NCI-H2196 (cell line): ENCODE results near the gene SORCS2.

Experiments
- DNase-seq: peaks from one replicate; lab custom pipeline; 2025; ENCODE audit not compliant: unreplicated experiment; lab: John Stamatoyannopoulos, UW

SORCS2 gene

DNA sequence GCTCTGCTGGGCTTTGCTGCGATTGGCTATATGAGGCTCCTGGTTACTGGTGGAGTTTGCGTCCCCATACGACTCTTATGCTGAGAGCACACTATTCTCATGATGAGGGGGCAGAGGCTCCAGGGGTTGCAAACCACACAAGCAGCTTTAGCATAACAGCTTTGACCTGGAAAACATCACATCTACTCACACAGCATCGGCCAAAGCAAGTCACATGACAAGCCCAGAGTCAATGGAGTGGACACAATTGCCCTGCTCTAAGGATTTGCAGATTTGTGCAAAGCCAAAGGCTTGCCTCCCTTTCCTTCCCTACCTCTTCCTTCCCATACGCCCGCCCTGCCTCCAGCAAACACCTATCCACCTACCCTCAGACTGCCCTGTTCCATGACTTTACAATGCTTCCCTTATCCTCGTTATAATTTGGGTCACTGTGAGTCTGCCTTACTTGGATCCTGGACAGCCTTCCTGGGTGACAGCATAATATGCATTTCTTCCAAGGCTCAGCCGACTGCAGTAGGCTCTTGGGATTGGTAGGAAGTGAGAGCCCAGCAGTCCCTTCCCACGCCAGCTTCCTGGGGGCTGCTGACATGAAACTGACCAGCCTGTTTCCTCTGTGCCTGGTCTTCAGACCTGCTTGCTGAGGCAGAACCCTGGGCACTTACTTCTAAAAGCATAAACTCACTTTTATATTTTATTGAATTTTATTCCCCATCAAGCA lies 450.6 kb downstream of the SORCS2 start:
- DNase-seq, result no peak

DNA sequence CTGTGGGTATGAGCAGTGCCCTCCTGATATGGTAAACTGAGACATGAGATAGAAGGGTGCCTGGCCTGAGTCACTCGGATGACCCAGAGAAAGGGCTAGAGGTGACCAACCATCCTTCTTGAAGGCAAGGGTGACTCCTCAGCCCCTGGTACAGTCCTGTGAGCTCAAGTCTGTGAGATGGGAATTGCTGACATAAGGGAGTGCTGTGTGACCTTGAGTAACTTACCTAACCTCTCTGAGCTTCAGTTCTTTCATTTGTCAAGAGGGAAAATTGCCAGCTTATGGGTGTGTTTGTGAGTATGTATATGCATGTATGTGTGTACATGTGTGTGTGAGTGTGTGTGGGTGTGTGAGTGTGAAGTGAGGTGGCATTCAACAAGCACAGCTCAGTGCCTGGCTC lies 452.8 kb downstream of the SORCS2 start:
- DNase-seq, result no peak

DNA sequence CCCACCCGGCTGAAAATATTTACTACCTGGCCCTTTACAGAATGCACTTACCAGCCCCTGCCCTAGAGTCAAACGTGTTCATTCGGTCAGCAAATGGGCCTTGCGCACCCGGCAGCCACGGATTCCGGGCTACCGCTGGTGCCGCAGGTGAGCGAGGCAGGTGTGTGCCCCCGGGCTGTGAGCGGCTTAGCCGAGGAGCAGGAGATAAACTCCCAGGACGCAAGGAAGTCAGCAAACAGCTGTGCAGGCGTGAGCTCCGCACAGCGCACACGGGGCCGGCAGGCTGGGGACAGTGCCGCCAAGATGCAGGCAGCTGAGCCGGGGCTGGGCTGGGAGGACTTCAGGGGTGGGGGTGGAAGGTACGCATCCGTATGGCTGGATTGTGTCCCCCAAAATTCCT lies 453.6 kb downstream of the SORCS2 start:
- DNase-seq, result no peak

DNA sequence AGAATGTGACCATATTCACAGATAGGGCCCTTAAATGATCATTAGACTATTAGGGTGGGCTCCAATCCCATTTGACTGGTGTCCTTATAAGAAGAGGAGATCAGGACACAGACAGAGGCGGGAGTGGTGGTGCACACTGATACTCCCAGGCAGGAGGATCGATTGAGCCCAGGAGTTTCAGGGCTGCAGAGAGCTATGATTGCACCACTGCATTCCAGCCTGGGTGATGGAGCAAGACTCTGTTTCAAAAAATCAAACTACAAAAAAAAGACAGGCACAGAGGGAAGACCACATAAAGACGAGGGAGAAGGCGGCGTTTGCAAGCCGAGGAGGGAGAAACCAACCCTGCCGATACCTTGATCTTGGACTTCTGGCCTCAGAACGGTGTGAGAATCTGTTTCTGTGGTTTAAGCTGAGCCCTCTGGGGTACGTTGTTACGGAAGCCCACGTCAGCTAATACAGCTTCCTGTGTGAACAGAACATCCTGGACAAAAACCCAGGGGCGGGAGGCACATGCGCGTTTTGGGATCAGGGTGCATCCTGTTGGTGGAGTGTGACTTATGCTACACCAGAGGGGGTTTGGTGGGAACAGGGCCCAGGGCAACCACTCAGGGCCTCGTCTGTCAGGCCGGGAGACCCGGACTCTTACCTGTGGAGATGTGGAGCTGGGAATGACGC lies 454.2 kb downstream of the SORCS2 start:
- DNase-seq, result no peak

DNA sequence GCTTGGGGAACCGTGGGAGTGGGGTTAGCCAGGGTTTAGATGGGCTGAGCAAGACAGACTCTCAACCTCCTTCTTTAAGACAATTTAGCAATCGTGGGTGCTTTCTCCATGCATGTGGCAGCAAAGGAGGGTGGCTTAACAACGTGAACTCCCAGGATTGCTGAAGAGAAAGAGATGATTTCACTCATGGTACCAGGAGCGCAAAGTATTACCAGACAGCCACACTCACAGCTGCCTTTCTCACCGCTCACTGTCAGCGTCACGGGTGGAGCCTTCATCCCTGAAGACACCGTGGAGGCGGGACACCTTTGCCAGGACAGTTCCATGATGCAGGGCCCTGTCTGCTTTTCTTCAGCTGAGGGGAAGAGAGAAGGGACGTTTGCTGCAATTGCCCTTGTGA lies 454.8 kb downstream of the SORCS2 start:
- no peak for DNase-seq

DNA sequence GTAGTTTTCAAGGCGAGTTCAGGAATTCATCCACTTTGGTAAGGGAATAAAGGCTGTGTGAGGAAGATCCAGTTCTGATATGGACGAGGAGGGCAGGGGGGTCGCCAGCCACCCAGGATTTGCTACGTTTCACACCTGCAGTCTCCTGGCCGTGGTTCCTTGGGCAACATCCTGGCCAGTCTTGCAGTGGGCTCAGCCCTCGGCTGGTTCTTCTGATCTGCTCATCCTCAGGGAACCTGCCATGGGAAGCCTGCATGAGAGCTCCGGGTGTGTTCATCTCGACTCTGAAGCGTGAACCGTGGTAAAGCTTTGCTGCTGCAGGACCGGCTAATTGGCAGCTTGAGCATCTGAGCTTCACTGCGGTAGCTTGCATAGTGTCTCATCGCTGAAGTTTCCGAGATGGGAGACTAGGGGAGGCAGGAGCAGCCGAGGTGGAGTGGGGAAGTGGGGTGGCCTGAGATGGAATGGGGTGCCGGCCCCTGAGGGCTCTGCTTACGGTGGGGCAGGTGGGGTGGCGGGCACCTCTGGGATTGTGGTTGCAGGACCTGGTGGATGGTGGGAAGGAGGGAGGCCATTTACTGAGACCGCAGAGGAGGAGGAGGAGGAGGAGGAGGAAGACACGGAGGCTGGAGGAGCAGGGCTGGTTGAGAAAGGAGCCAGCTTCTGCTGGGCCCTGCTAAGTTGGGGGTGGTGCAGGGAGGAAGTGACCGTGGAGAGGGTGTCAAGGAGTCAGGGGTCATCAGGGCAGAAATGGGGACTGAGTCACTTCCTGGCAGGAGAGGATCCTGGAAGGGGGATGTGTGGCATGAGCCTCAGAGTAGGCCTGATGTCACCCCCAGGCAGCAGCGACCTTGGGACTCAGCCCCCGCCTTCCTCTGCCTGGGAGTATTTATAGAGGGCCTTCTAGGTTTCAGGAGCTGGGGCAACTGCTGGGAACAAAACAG lies 455.5 kb downstream of the SORCS2 start:
- DNase-seq, result no peak

DNA sequence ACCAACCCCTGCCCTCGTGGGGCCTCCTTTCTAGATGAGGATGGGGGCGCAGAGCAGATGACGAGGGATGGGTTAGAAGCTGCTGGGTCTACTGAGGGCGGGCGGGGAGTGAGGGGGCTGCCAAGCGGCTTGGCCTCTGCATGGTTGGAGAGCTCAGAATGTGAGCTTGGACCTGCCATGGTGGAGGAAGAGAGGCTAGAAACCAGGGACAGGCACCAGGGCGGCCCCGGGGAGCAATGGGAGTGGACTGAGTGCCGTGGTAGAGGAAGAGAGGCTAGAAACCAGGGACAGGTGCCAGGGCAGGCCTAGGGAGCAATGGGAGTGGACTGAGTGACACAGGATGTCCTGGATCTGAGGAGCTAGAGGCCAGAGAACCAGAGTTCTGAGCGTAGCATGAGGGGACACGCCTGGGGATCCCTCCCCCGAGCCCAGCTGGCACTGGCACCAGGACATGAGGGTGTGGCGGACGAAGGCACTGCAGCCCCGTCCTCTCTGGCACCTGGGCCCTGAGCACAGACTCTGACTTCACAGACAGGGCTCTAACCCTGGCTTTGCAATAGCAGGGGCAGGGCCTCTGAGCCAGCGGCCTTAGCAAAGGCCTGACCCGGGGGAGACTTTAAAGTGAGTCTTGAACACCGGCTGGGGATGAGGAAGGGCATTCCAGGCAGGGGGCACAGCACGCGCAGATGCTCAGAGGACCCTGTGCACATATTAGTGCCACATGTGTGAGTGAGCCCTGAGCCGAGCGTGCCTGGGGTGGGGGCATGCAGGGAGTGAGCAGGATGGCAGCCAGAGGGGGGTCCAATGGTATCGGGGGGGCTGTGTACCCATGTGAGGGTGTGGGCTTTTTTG lies 456.4 kb downstream of the SORCS2 start:
- no peak for DNase-seq

DNA sequence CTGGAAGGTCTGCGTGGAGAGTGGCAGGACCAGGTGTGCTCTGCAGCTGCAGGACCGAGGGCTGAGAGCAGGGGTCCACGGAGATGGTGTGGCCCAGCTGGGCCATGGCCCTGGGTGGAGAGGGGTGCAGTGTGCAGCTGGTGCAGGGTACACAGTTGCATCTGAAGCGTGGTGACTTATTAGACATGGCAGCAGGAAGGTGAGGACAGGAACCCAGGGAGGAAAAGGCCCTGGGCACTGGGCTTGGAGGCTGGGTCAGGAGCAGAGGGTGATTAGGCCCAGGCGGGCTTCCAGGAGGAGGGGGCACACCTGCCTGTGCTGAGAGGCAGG lies 457.0 kb downstream of the SORCS2 start:
- DNase-seq, result no peak

DNA sequence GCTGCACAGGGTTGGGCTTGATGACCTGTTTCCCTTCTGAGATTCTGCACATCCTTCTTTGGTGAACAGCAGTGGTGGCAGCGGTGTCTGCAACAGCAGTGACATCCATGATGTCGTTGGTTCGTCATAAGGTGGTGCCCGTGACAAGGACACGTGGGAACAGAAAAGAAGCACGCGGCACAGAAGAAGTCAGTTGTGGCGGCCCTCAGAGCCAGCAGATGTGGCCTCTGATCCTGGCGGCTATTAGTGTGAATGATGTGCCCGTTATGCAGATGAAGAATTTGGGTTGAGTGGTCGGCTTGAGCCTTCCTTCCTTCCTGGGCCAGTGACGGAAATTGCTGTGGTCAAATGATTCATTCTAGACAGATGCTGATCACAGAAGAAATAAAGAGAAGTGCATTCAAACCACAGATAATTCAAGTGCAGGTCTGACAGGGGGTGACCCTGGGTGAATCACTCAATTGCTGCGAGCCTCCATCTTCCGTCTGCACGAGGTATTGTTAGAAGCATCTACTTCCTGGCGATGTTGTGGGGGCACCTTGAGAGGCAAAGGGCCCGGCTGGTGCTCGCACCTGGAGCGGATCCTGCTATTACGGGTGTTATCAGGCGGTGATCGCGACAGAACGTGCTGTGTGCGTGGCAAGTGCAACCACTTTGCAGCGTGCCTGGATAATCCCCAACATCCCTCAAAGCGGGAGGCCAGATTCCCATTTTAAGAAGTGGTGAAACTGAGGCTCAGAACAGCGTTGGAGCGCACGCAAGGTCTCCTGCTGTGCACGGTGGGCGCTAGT lies 457.6 kb downstream of the SORCS2 start:
- DNase-seq, result no peak

DNA sequence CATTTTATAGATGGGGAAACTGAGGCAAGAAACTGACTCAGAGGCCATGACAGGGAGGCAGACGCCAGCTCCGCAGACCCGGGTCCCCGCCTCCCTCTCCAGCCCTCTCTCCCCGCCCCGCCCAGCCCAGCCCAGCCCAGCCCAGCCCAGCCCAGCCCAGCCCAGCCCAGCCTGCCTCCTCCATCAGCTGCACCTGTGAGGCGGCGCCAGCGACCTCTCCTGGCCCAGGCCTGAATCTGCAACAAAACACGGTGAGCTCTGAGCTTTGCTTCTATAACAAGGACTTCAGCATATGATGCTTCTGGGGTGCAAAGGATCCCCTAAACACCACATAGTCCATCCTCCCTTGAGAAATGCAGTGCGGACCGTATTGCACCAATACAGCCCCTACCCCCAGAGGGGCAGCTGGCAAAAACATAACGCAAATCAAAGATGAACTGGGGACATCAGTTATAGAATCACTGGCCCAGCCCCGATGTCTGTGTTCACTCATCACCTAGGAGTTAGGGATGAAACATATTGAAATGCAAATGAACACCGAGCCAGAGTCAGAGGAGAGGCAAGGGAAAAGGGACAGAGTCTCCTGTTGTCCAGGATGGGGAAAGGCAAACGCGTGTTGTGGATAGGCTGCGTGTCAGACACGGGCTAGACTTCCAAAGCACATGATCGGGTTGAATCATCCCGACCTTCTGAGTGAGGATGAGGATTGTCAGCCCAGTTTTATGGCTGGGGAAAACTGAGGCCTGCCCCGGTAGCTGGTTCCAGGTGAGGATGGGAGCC lies 458.5 kb downstream of the SORCS2 start:
- no peak for DNase-seq

DNA sequence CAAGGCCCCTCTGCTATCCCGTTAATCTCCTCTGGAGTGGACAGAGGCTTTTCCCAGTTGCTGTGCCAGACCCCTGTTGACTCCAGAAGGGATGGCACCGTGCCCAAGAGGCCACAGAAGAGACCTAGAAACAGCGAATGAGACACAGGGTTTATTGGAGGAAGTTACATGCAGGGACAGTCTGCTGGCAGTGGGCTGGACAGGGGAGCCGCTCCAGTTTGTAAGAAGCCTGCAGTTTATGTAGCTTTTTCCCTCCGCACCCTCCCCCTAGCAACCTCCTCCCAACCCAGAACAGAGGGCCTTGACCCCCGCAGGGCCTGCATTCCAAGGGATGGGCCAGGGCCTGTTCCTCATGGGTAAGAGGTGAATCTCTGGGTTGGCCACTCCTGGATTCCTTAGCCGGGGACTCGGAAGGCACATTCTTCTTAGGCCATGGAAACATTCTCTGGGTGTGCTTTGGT lies 459.2 kb downstream of the SORCS2 start:
- DNase-seq, result no peak

DNA sequence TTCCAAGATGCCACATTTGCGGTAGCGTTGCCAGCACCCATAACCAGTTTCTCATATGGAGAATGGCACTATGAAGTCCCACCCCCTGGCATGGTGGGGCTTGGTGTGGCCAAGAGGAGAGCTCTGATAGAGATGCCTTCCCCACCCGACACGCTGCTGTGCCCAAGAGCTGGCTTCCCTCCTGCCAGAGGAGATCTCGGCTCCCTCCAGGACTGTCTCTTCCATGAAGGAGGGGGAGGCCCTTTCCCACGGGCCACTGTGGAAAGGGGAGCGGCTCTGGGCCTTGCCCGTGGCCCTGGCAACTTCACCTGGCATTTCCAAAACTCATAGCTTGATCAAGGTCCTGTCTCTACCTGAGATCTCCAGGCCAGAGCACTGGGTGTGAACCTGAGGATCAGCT lies 459.7 kb downstream of the SORCS2 start:
- no peak for DNase-seq

DNA sequence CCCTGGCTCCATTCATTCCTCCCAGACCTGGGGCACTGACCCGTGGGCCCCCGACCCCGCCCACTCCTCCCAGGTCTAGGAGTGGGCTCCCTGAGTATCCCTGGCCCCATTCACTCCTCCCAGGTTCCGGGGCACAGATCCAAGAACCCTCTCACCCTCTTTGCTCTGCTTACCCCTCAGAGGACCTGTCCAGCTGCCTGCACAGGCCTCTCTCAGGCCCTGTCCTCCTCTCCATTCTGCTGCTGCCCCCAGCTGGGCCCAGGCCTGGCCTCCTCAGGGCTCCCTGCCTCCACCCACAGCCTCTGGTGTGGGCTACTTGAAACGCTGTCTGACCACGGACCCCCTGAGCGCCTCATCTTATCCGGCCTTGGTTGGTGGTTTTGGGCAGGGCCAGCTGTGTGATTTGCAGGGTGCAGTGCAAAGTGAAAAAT lies 460.1 kb downstream of the SORCS2 start:
- DNase-seq, result no peak

DNA sequence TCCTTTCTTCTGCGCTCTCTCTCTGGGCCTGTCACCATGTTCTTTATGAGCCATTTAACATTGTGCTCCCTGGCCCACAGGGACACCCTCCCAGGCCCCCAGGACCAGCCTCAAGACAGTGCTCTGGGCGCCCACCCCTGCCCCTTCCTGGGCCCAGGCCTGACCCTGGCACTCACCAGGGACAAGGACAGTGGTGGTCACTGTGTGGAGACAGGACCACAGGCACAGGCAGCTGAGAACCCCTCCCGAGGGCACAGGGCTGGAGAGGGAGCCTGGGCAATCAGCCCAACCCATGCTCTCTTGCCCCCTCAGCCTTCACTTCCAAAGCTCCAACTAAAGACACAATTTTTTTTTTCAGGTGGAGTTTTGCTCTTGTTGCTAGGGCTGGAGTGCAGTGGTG lies 460.6 kb downstream of the SORCS2 start:
- DNase-seq, result no peak

DNA sequence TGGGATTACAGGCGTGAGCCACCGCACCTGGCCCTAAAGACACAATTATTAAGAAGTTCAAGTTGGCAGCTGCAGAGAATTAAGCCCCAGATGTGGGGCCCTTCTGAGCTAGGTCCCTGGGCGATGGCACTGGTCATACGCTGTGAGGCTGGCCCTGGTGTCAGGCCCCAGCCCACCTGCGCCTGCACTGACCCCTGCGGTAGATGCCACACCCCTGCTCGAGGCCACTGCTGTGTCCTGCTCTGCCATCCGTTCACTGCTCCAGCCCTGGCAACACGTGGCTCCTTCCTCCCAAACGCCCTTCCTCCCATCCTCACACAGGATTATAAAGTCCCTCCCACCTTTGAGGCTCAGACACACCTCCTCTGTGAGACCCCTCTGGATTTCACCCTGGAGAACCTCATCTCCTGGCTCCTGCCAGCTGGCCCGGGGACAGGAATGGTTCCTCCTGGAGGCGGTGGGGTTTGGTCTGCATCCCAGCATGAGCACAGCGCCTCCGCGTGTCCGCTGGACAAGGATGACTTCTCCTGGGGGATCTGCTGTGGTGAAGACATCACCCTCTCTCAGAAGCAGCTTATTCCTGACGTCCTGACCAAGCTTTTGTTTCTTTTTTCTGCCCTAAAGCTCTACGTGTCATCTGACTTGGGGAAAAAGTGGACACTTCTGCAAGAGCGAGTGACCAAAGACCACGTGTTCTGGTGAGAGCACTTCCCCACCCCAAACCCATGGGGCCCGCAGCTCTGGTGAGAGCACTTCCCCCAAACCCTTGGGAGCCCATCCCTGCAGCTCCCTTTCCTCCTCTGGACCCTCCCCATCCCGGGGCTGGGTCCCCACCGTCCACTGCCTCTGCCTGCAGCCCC lies 461.4 kb downstream of the SORCS2 start:
- no peak for DNase-seq

DNA sequence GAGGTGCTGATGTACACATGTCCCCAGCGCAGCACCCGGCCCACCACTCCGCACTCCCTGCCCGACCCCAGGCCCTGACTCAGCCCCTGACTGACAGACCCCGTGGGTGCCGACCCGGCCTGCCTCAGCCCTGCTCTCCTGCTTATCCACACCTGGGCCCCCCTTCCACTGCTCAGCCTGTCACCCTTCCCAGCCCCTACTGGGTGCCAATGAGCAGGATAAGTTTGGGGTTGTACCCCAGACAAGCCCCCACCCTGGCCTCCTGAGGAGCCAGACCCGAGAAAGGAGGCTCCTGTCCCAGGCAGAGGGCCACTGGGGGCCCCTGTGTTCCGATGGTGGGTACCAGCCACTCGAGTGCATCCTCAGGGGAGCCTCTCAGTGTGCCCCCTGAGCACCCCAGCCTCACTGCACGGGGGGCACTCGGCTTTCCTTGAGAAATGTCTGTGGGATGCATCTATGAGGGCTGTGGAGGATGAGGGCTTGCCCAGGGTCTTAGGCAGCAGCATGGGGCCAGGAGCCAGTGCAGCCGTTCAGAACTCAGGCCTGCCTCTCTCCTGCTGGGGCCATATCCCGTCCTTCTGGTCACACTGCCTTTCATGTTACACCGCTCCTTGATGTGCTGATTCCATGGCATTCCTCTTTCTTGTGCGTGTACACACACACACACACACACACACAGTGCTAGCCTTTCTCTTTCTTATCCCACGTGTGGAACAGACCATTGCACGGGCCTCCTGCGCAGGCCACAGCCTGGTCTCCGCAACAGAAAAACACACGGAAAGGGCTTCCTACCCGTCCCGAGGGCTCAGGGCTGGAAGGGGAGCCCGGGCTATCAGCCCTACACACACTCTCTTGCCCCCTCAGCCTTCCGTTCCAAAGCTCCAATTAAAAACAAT lies 462.5 kb downstream of the SORCS2 start:
- no peak for DNase-seq

DNA sequence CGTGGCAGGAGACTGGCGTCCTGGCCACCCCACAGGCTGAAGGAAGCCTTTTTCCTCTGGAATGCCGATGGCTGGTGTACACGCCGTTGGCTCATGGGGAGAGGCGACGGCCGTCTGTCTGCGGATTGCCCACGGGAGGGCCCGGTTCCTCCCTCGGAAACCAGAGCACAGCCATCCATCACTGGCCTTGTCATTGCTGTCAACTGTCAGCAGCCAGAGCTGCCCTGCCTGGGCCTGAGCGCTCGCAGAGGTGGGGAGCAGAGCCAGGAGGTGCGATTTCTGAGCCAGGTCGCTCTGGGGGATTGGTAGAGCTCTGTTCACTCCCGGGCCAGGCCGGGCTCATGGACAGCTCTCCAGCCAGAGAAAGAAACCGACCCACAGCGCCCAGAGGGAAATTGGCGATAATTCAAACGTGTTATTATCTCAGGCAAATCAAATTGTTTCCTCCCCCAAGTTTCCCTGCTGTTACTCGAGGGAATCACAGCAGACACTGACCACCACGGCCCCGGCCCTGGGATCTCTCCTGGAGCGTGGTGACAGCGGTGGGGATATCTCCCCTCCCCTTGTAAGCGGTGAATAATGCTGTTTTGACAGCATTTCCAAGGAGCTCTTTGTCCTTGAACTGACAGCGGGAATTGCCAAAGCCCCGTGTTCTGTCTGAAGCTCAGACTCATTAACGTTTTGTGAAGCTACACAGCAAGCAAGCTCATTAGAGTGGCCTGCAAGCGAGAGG lies 463.3 kb downstream of the SORCS2 start:
- no peak for DNase-seq
